NCI-H526 (cell line): ENCODE measurements around the gene DMRT3.
A peak's percentile ranks its signal among the peaks of the same experiment; 100 is the strongest.

Source experiments
- DNase-seq, 2 experiments: peaks; one replicate each; lab custom pipeline; 2025; lab: John Stamatoyannopoulos, UW

DMRT3 gene

GRCh38 chr9:1002678-1003077 lies 26.2 kb downstream of the DMRT3 start:
- no peak for DNase-seq

- DNase-seq, result peak; percentile 37 to 61
Measured at GRCh38 chr9:1005043-1005667, 28.7 kb downstream of the DMRT3 start.

- no peak for DNase-seq
Measured at GRCh38 chr9:1007312-1007711, 30.9 kb downstream of the DMRT3 start.

GRCh38 chr9:1008216-1008615 lies 31.8 kb downstream of the DMRT3 start:
- DNase-seq, result no peak

- peak; percentile 31 to 81 for DNase-seq
Measured at GRCh38 chr9:1009101-1009707, 32.7 kb downstream of the DMRT3 start.

- no peak for DNase-seq
Measured at GRCh38 chr9:1013021-1013420, 36.6 kb downstream of the DMRT3 start.

GRCh38 chr9:1014225-1014624 lies 37.8 kb downstream of the DMRT3 start:
- no peak for DNase-seq

GRCh38 chr9:1014640-1015039 lies 38.2 kb downstream of the DMRT3 start:
- DNase-seq, result no peak

- peak; percentile 14 to 81 for DNase-seq
Measured at GRCh38 chr9:1018121-1018520, 41.7 kb downstream of the DMRT3 start.

GRCh38 chr9:1024112-1024511 lies 47.7 kb downstream of the DMRT3 start:
- DNase-seq, result peak in 1 of 2 experiments; percentile 54

GRCh38 chr9:1025131-1025530 lies 48.7 kb downstream of the DMRT3 start:
- no peak for DNase-seq

GRCh38 chr9:1026219-1026618 lies 49.8 kb downstream of the DMRT3 start:
- DNase-seq, result no peak

GRCh38 chr9:1028501-1029190 lies 52.2 kb downstream of the DMRT3 start:
- DNase-seq, result no peak

GRCh38 chr9:1031951-1032601 lies 55.6 kb downstream of the DMRT3 start:
- DNase-seq, result peak; percentile 36 to 45

- no peak for DNase-seq
Measured at GRCh38 chr9:1034271-1034670, 57.8 kb downstream of the DMRT3 start.

GRCh38 chr9:1039589-1039988 lies 63.1 kb downstream of the DMRT3 start:
- no peak for DNase-seq
